ENCODE results near the gene VWA1.
"Not testable (repeated sequence)": the region's sequence is repeated elsewhere in the genome, so short reads cannot be mapped to it uniquely, and the experiment has no call there.

Gene VWA1

DNA sequence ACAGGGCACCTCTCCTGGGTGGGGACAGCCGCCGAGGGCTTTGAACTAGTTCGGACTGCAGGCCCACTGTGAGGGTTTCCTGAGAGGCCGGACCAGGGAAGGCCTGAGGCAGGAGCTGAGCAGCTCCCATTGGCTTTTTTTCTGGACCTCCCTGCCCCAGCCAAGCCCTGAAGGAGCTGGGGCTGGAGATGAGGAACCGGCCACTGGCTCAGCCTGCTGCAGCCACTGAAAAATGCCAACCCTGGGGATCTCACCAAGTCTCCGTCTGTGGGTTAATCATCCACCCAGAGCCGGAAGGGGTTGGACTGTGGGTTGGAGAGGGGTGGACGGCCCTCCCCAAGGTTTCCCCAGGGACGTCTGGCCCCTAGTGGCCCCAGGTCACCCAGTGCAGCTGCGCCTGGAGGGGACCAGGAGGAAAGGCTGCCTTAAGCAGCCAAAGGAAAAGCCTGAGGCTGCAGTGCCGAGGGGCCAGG lies 2.5 kb downstream of the VWA1 start:
- DNase-seq, result no peak

DNA sequence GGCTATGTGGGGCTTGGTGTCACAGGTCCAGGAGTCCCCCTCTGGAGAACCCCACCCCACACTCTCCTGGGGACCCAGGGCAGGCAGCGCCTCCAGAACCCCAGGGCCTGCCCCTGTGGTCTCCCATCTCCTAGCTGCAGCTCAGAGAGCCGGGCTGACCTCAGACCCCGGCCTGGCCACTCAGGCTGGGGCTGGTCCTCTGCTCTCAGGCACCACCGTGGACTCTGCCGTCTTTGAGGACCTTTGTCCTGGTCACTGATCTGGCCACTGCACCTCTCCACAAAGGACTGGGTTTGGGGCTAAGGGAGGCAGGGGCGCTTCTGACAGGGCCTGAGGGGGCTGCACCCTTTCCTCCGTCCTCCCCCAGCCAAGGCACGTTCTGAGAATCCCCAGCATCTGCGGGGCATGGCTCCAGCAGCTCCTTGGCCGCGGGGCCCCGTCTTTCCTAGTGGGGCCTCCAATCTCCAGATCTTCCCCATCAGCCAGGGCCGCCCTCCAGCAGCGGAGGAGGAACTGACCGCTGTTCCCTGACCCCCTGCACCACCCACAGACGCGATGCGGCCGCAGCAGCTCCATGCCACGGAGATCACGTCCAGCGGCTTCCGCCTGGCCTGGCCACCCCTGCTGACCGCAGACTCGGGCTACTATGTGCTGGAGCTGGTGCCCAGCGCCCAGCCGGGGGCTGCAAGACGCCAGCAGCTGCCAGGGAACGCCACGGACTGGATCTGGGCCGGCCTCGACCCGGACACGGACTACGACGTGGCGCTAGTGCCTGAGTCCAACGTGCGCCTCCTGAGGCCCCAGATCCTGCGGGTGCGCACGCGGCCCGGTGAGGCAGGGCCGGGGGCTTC lies 3.3 kb downstream of the VWA1 start:
- DNase-seq, result no peak

GRCh38 chr1:1439546-1440261 lies 4.2 kb downstream of the VWA1 start:
- DNase-seq, result no peak

DNA sequence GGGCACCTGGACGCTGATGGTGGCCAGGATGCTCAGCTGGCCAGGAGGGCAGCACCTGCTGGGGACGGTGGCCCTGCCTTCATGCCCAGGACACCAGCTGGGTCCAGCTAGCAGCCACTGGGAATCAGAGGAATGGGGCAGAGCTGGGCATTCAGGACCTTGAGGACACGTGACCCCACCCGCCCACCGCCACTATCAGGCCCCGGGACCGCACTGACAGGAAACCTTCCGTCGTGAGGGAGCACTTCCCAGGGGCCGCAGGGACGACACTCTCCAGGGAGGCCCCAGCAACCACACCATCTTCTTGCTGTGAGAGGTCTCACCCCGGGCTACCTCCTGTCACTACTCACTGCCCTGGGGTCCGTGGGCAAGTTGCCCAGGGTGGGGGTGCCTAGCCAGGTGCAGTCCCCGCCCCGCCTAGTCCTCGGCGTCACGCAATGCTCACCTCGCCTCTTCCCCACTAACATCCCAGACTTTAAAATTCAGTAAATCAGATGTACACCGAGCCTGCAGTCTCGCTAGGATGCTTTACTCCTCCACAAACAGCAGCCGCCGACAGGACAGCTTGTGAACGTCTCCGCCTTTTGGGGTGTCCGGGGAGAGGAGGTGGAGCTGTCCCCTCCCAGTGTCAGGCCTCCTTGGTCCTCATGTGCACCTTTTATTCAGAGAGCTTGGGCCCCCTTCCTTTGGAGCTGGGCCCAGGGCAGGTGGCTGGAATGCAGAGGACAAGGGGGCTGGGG lies 4.9 kb downstream of the VWA1 start:
- no peak for DNase-seq

- DNase-seq, result no peak
Measured at GRCh38 chr1:1441002-1441888, 5.8 kb downstream of the VWA1 start.

DNA sequence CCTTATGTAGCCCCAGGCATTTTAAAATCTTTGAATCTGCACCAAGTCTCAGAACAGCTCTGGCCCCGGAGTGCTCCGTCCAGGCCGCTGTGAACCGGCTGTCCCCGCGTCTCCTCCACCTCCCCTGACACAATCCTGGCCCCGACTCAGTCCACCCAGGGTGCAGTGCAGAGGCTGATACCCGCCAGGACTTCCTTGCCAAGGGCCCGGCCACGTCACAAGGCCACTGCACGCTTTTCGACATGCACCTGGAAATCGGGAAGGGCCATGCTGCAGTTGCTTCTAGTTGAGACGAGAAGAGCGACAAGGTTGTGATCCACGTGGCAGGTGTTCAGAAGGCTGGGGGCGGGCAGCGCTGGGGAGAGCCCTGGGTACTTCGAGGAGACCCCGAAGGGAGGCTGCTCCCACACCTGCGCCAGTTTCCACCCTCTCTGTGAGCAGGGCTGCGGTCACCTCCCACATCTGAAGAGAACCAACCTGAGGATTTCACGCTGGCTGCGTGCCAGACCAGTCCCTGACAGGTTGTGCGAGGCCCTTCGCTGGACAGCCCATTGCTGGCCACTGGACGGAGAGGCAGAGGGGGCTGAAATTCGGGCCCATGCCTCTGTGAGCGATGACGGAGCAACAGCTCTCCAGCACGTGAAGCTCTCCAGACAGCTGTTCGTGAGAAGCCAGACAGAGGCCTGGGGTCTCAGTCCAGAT lies 6.7 kb downstream of the VWA1 start:
- DNase-seq, result no peak

DNA sequence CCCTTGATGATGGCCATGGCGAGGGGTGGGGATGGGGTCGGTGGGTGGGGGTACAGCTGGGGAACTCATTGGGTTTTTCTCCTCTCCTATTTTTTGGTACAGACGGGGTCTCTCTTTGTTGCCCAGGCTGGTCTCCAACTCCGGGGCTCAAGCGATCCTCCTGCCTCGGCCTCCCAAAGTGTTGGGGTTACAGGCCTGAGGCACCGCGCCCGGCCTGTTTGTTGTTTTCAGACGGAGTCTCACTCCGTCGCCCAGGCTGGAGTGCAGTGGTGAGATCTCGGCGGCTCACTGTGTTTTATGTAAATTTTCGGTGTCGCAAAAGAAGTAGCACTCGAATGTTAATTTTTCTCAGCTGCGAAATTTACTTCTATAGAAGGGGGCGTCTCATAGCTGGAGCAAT lies 11.1 kb downstream of the VWA1 start:
- not testable (repeated sequence) for DNase-seq

GRCh38 chr1:1449099-1449739 lies 13.7 kb downstream of the VWA1 start, which contains the start of gene ATAD3C:
Gene ATAD3C, plus strand, starts transcription at chr1:1449689. Its CDS starts 995 bp downstream, at chr1:1450684.
- DNase-seq, result no peak

DNA sequence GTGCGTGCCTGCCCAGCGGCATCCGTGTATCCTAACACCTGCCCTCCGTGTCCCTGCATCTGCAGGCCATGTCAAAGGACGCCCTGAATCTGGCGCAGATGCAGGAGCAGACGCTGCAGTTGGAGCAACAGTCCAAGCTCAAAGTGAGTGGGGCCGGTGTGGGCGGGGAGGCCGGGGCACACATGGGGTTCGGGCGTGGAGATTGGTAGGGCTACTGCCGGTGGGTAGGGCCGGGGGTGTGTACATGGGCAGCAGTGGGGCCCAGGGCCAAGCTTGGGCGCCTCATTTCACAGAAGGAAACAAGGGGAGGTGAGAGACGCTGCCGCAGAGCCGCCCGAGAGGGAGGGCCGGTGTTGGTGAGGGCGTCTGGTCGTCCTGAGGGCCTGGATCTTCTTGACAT lies 15.1 kb downstream of the VWA1 start:
- not testable (repeated sequence) for DNase-seq

DNA sequence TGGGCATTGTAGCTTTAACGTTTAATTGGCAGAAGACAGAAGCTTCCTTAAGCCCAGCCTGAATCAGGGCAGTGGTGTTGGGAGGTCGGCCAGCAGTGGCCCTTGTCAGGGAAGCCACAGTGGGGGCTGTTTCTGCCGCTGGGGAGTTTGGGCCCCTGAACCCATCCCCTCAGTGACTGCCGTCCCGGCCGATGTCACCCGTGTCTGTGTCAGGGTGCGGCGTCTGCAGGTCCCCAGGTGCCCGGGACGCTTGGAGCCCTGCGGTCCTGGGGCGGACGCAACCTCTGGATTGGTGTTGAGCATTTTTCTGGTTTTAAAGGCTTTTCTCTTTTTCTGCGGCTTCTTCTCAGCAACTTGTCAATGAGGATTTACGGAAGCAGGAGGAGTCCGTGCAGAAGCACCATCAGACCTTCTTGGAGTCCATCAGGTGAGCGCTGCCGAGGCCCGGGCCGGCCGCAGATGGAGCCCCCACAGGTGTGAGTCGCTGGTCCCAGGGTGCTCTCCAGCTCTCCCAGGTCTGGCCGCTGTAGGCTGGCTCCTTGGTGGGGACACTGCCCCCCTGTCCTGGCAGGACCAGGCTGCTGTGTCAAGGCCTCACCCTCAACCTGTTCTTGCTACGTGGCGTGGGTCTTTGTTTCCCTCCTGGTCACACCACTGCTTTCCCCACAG lies 16.3 kb downstream of the VWA1 start:
- DNase-seq, result no peak

GRCh38 chr1:1452365-1452739 lies 16.9 kb downstream of the VWA1 start:
- not testable (repeated sequence) for DNase-seq

- DNase-seq, result no peak
Measured at GRCh38 chr1:1452882-1453281, 17.4 kb downstream of the VWA1 start.

GRCh38 chr1:1454286-1455056 lies 19.0 kb downstream of the VWA1 start:
- DNase-seq, result not testable (repeated sequence)

DNA sequence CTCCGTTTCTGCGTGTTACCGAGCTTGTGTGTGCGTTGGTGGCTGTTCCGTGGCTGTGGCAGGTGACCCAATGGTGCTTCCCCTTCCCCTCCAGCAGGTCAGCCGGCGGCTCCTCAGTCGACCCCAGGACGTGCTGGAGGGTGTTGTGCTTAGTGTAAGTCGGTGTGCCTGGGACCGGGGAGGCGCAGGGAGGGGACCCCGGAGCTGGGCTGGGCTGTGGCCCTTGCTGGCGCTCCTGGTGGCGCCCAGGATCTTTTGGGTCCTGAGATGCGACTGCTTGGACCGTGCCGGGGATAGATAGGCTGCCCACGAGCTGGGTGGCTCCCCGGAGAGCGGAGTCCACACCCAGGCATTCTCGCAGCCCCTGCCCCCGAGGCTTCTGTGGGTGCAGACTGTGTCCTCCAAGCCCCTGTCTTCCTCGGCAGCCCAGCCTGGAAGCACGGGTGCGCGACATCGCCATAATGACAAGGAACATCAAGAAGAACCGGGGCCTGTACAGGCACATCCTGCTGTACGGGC lies 19.9 kb downstream of the VWA1 start:
- DNase-seq, result no peak

DNA sequence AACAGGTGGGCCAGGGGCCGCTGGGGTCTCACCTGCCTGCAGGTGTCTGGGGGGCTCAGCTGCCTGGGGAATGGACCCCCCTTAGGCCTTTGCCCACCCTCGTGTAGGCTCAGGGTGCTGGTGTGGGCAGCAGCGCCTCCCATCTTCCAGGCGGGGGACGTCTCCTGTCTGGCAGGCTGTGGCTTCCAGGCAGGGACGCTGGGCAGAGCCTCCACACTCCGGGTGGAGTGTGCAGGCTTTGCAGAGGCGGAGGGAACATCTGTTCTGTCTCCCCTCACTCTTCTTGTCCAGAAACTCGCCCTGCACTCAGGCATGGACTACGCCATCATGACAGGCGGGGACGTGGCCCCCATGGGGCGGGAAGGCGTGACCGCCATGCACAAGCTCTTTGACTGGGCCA lies 20.4 kb downstream of the VWA1 start:
- DNase-seq, result not testable (repeated sequence)

- not testable (repeated sequence) for DNase-seq
Measured at GRCh38 chr1:1456683-1457255, 21.3 kb downstream of the VWA1 start.

DNA sequence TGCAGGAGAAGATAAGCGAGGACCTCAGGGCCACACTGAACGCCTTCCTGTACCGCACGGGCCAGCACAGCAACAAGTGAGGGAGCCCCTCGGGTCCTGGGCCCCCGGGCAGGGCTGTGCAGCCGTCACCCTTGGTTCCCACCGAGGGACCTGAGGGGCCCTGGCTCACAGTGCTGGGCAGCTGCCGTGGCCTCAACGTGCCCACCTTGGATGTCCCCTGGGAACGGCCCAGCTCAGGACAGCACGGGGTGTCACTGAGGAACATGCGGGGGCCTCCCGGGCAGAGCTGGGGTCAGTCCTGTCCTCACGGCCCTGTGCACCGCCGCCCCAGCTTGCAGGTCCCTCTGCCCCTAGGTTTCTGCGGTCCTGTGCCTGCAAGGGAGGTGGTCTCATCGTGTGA lies 23.7 kb downstream of the VWA1 start:
- DNase-seq, result not testable (repeated sequence)

DNA sequence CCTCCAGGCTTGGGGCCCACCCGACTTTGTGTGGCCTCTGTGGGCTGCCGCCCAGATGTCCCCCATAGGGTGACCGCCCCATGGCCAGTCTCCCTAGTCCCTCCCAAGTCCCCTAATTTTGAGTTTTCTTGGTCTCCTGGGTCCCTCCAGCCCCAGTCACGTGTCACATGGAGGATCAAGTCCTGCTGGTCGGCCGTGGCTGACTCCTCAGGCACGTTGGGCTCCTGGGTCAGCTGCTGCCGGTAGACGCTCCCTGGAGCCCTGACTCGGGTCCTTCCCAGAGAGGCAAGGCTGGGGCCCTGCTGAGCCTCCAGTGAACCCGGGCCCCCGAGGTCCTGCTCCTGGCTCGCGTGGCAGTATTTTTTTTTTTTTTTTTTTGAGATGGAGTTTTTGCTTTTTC lies 24.2 kb downstream of the VWA1 start:
- not testable (repeated sequence) for DNase-seq

DNA sequence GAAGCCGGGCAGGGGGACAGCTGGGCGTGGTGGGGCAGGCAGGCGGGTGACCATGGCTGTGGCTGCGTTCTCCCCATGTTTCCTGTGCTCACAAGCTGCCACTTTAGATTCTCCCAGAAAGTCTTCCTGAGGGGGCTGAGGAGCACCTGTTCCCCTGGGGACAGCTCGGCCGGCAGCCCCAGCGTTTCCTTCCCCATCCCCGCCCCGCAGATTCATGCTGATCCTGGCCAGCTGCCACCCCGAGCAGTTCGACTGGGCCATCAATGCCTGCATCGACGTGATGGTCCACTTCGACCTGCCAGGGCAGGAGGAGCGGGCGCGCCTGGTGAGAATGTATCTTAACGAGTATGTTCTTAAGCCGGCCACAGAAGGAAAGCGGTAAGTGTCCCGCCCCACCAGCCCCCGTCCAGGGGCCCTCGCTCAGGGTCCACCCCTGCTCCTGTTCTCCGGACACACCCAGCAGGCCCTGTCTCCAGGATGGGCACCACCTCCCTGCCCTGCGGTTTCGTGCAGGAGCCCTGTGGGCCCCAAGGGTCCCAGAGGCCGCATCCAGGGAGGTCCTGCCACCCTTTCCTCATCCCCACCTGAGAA lies 25.1 kb downstream of the VWA1 start:
- no peak for DNase-seq
